MCF 10A (cell line): ENCODE data around the gene NCOA6. TPM values are rescaled to one million over a fixed set of nuclear protein-coding genes. Genes with fewer than 3 reads are reported as not detected.
A peak's percentile ranks its signal among the peaks of the same experiment; 100 is the strongest.
"Not testable (repeated sequence)": the region's sequence is repeated elsewhere in the genome, so short reads cannot be mapped to it uniquely, and the experiment has no call there.

Experiments
- BruUV-seq: library from RNA; stranded (reverse); fragments of 400-500 nt; replicated peaks from 2 replicates; lab custom pipeline; 2021; lab: Mats Ljungman, UMichigan
- CTCF ChIA-PET: fragments of 300-600 bp; sonication (Branson Sonifier 250); formaldehyde crosslinking; extraction: SDS; loops from one replicate; lab custom pipeline; 2021; ENCODE audit warnings: antibody characterized with exemption, inconsistent platforms; lab: Yijun Ruan, JAX
- POLR2A ChIA-PET: fragments of 300-600, 350-650 bp; sonication (Branson Sonifier 250); formaldehyde crosslinking; extraction: SDS; loops from one replicate; lab custom pipeline; 2020; ENCODE audit warnings: antibody characterized with exemption, inconsistent platforms; lab: Yijun Ruan, JAX
- DNase-seq: peaks from one replicate; pipeline ENCODE4 v3.0.0-alpha.2; 2018; ENCODE audit not compliant: unreplicated experiment
- H3K27ac Mint-ChIP-seq: one replicate; pipeline ENCODE4 v1.8.0; 2022; ENCODE audit warnings: mild to moderate bottlenecking, low read depth, mixed read lengths; ENCODE audit not compliant: unreplicated experiment
- H3K27me3 Mint-ChIP-seq: one replicate; pipeline ENCODE4 v1.8.0; 2022; ENCODE audit warnings: mixed read lengths; ENCODE audit not compliant: insufficient read depth, unreplicated experiment
- H3K36me3 Mint-ChIP-seq: one replicate; pipeline ENCODE4 v1.8.0; 2022; ENCODE audit warnings: mild to moderate bottlenecking, moderate library complexity, mixed read lengths; ENCODE audit not compliant: insufficient read depth, unreplicated experiment
- H3K4me1 Mint-ChIP-seq: one replicate; pipeline ENCODE4 v1.8.0; 2022; ENCODE audit warnings: mixed read lengths; ENCODE audit not compliant: insufficient read depth, unreplicated experiment
- H3K4me3 Mint-ChIP-seq: one replicate; pipeline ENCODE4 v1.8.0; 2022; ENCODE audit warnings: mild to moderate bottlenecking, moderate library complexity, mixed read lengths; ENCODE audit not compliant: unreplicated experiment
- H3K9me3 Mint-ChIP-seq: one replicate; pipeline ENCODE4 v1.8.0; 2022; ENCODE audit warnings: mixed read lengths; ENCODE audit not compliant: unreplicated experiment
- CTCF ChIP-seq: fragments of 200-600 bp; IDR thresholded peaks from one replicate; pipeline ENCODE4 v1.8.0; 2022; ENCODE audit warnings: antibody characterized with exemption, mild to moderate bottlenecking; ENCODE audit not compliant: unreplicated experiment
- intact Hi-C: fragments of 100-400 bp; cut with micrococcal nuclease; formaldehyde crosslinking; loops from 2 replicates; pipeline ENCODE4 v1.14.1; 2022
- total RNA-seq: library from RNA; stranded (reverse); gene quantifications from 2 replicates; pipeline ENCODE4 v1.2.3, GENCODE V29; 2022

Gene NCOA6
- total RNA-seq, 1 experiment from 2014 or later: 27.9 TPM

- CTCF ChIA-PET: interaction anchor here (0.6 to 1.6 kb wide), 5 partner anchors 15 to 561 kb away, joined by 3 to 8 read pairs (median 4); no protein-coding TSS in a partner anchor
- Mint-ChIP-seq H3K36me3 (peaks cover 11% of the 10 kb centered on the region), H3K9me3 (no peaks in the 10 kb centered on the region), H3K27me3 (no peaks in the 10 kb centered on the region), H3K27ac (no peak overlapping the region), H3K4me1 (peaks cover 39% of the 10 kb centered on the region), H3K4me3 (no peak overlapping the region)
- no peak for TF ChIP-seq CTCF
- POLR2A ChIA-PET: interaction anchor here (1.1 to 1.5 kb wide), 2 partner anchors 9 to 21 kb away, joined by 5 to 7 read pairs; no protein-coding TSS in a partner anchor
- intact Hi-C loops: no loop called here
- no peak for DNase-seq
- BruUV-seq: no TSS peak
Observed at GRCh38 chr20:34817801-34818200, 7.7 kb downstream of the NCOA6 start.

DNA sequence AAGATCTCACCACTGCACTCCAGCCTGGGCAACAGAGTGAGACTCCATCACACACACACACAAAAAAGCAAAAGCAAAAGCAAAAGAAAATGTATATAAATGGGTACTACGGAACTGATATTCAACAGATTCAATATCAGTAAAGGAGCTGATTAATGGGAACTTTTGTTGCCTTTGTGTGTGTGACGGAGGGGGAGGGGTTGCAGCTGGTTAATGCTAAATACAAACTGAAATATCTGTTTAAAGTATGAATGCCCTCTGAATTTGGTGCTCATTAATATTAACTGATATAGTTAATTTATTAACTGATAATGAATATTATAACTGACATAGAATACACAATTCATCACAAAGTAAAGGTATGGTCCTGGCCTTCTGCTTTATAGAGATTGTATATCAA is 8.4 kb downstream of the NCOA6 start:
- no TSS peak for BruUV-seq
- Mint-ChIP-seq H3K4me1 (peaks cover 33% of the 10 kb centered on the region), H3K9me3 (no peaks in the 10 kb centered on the region), H3K27ac (no peak overlapping the region), H3K4me3 (no peak overlapping the region), H3K27me3 (no peaks in the 10 kb centered on the region), H3K36me3 (peaks cover 5% of the 10 kb centered on the region)
- no peak for TF ChIP-seq CTCF
- ChIA-PET CTCF (interaction anchor here (0.6 to 1.6 kb wide), 6 partner anchors 16 to 560 kb away, joined by 3 to 8 read pairs (median 4); no protein-coding TSS in a partner anchor), POLR2A (interaction anchor here (0.6 to 1.5 kb wide), 4 partner anchors 8 to 198 kb away, joined by 3 to 7 read pairs (median 4); no protein-coding TSS in a partner anchor)
- no peak for DNase-seq
- intact Hi-C loops: no loop called here

DNA sequence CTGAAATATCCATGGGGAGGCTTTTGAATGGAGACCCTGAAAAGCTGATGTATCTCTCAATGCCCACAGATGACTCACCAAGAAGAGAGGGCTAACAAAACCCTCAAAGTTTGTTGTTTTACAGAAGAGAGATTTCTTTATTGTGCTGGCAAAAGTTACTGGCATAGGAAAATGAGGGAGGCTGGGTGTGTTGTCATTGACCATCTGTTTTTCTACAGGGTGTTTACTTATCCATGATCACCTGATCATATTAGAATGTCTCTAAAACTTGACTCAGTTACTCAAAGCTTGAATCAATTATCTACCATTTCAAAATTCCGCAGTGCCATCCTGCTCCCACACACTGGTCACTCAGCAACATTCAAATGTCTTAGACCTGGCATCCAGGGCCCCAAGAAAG is 9.8 kb downstream of the NCOA6 start:
- intact Hi-C loops: no loop called here
- DNase-seq: no peak
- Mint-ChIP-seq H3K27me3 (no peaks in the 10 kb centered on the region), H3K36me3 (peaks cover 8% of the 10 kb centered on the region), H3K4me3 (no peak overlapping the region), H3K4me1 (peaks cover 22% of the 10 kb centered on the region), H3K9me3 (no peaks in the 10 kb centered on the region), H3K27ac (no peak overlapping the region)
- no TSS peak for BruUV-seq
- CTCF ChIA-PET: no interaction called here
- POLR2A ChIA-PET: interaction anchor here (0.8 kb wide), 1 partner anchor 9 kb away, joined by 3 read pairs; no protein-coding TSS in a partner anchor
- TF ChIP-seq CTCF: no peak

GRCh38 chr20:34808583-34808982 is 16.9 kb downstream of the NCOA6 start:
- H3K27me3 Mint-ChIP-seq: no peaks in the 10 kb centered on the region
- ChIA-PET POLR2A (interaction anchor here (1.3 to 2.0 kb wide), 2 partner anchors 9 to 32 kb away, joined by 3 to 7 read pairs; no protein-coding TSS in a partner anchor), CTCF (interaction anchor here (0.7 kb wide), 1 partner anchor 150 kb away, joined by 3 read pairs; no protein-coding TSS in a partner anchor)
- no peak overlapping the region for H3K4me3 Mint-ChIP-seq
- H3K36me3 Mint-ChIP-seq: peaks cover 10% of the 10 kb centered on the region
- H3K4me1 Mint-ChIP-seq: no peaks in the 10 kb centered on the region
- H3K9me3 Mint-ChIP-seq: no peaks in the 10 kb centered on the region
- H3K27ac Mint-ChIP-seq: no peak overlapping the region
- no peak for TF ChIP-seq CTCF
- intact Hi-C loops: no loop called here
- no TSS peak for BruUV-seq
- no peak for DNase-seq

DNA sequence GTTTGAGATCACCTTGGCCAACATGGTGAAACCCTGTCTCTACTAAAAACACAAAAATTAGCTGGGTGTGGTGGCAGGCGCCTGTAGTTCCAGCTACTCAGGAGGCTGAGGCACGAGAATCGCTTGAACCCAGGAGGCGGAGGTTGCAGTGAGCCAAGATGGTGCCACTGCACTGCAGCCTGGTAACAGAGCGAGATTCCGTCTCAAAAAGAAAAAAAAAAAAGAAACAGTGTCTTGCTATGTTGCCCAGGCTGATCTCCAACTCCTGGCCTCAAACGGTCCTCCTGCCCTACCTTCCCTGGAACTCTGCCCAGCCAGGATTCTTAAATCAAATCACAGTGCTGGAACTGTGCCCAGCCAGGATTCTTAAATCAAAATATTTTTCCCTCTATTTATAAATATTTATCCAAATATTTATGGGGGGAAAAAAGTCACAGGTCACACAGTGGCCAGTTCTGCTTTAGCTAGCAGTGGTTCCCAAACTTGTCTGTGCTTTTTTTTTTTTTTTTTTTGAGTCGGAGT is 17.4 kb downstream of the NCOA6 start:
- peaks cover 10% of the 10 kb centered on the region for H3K36me3 Mint-ChIP-seq
- CTCF ChIA-PET, intact Hi-C loops, BruUV-seq, H3K27me3 Mint-ChIP-seq, H3K9me3 Mint-ChIP-seq, H3K4me1 Mint-ChIP-seq, H3K4me3 Mint-ChIP-seq, H3K27ac Mint-ChIP-seq: not testable (repeated sequence)
- DNase-seq: peak; percentile 42
- POLR2A ChIA-PET: interaction anchor here (0.8 kb wide), 1 partner anchor 50 kb away, joined by 4 read pairs; no protein-coding TSS in a partner anchor
